Measurements from ENCODE around the gene ASPHD2.

The ASPHD2 gene

DNA sequence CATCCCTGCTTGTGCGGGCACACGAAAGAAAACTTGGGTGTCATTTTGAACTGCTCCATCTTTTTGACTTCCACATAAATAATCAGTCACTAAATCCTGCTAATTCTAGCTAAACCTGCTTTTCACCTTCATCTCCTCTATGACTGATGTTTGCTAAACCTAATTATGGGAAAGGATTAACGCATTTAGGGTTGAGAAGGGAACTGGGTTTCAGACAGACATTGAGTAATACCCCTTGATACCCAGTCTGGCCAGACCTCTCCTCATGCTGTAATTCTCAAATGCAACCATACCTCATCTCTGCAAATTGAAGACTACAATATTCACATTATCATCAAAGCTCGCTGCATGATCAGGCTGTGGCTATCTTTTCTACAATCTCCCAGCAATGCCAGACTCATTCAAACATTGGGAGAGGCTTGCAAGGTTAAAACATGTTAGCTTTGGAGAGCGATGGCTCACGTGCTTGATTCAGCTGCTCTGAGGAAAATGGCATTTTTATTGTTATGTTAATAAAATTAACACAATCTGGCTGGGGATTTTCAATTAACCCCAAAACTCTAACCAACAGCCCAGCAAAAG is 52.1 kb downstream of the ASPHD2 start:
- Histone ChIP-seq H3K4me3 (ENCODE audit: low read length) (no peak overlapping the region), H3K4me1 (ENCODE audit: control insufficient read depth, insufficient read depth, low read length) (peaks cover 36% of the 10 kb centered on the region), H3K9me3 (replicated peaks; ENCODE audit: low read length) (no peaks in the 10 kb centered on the region), H3K4me2 (ENCODE audit: low read length) (no peak overlapping the region), H3K27me3 (ENCODE audit: control insufficient read depth, insufficient read depth, low read length) (no peaks in the 10 kb centered on the region), H3K9ac (ENCODE audit: low read depth, low read length) (no peak overlapping the region), H3K36me3 (ENCODE audit: insufficient read depth, low read length) (peaks cover 25% of the 10 kb centered on the region)

DNA sequence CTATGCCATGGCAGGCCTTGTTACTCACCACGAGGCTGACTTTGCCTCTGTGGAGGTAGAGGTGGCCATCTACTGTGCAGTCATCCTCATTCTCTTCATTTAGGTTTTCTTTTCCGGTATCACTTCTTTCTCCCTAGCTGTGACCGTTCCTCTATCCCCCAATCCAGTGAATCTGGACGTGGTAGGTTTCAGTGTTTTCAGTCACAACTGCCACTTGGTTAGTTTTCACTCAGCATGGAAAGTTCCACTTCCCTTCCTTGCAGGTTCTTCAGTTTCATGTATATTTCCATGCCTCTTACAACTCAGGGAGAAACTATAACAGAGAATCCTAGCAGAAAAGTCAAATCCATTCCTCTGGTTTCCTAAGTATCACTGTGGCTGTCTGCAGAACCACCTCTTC is 52.6 kb downstream of the ASPHD2 start:
- Histone ChIP-seq H3K9me3 (replicated peaks; ENCODE audit: low read length) (no peaks in the 10 kb centered on the region), H3K4me1 (ENCODE audit: control insufficient read depth, insufficient read depth, low read length) (peaks cover 34% of the 10 kb centered on the region), H3K27me3 (ENCODE audit: control insufficient read depth, insufficient read depth, low read length) (no peaks in the 10 kb centered on the region), H3K4me2 (ENCODE audit: low read length) (no peak overlapping the region), H3K4me3 (ENCODE audit: low read length) (no peak overlapping the region), H3K36me3 (ENCODE audit: insufficient read depth, low read length) (peaks cover 20% of the 10 kb centered on the region), H3K9ac (ENCODE audit: low read depth, low read length) (no peak overlapping the region)

DNA sequence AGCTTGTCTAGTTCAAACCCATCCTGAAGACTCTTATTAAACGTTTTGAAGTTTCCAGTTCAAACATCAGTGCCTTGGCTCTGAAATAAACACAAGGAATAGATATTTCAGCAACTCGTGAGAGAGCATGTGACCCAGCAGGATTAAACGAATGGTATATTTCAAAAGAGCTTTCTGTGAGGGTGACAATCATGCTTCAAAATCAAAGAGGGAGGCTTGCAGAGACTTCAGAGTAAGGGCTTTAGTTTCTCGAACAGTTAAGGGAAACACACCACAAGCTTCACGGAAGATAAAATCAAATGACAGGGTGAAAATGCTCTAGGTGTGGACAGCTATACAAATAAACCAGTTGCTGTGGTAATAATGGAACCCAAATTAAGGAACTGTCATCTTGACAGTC is 53.1 kb downstream of the ASPHD2 start:
- Histone ChIP-seq H3K9ac (ENCODE audit: low read depth, low read length) (peak overlapping the region; percentile 98), H3K4me2 (ENCODE audit: low read length) (peak overlapping the region; percentile 95), H3K4me1 (ENCODE audit: control insufficient read depth, insufficient read depth, low read length) (peaks cover 29% of the 10 kb centered on the region), H3K36me3 (ENCODE audit: insufficient read depth, low read length) (peaks cover 17% of the 10 kb centered on the region), H3K4me3 (ENCODE audit: low read length) (peak overlapping the region; percentile 95), H3K27me3 (ENCODE audit: control insufficient read depth, insufficient read depth, low read length) (no peaks in the 10 kb centered on the region), H3K9me3 (replicated peaks; ENCODE audit: low read length) (no peaks in the 10 kb centered on the region)

DNA sequence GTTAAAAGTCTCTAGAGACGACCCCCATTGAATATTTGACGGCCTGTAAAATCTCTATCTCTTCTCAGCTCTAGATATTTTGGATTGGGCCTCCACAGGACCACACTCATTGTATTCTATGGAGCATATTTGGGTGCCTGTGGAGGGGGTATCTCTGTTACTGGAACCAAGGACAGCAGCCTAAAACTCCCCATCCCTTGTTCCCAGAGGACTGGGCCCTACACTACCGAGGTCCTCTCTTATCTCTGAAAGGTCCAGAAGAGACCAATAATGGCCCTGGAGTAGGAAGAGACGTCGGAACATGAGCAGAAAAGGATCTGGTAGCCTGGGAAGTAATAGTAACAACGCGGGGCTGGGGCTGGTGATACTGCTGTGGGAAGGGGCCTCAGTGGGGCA is 54.0 kb downstream of the ASPHD2 start:
- Histone ChIP-seq H3K4me1 (ENCODE audit: control insufficient read depth, insufficient read depth, low read length) (peaks cover 26% of the 10 kb centered on the region), H3K9me3 (replicated peaks; ENCODE audit: low read length) (no peaks in the 10 kb centered on the region), H3K36me3 (ENCODE audit: insufficient read depth, low read length) (peaks cover 14% of the 10 kb centered on the region), H3K4me3 (ENCODE audit: low read length) (peak overlapping the region; percentile 95), H3K9ac (ENCODE audit: low read depth, low read length) (peak overlapping the region; percentile 98), H3K4me2 (ENCODE audit: low read length) (peak overlapping the region; percentile 95), H3K27me3 (ENCODE audit: control insufficient read depth, insufficient read depth, low read length) (no peaks in the 10 kb centered on the region)

DNA sequence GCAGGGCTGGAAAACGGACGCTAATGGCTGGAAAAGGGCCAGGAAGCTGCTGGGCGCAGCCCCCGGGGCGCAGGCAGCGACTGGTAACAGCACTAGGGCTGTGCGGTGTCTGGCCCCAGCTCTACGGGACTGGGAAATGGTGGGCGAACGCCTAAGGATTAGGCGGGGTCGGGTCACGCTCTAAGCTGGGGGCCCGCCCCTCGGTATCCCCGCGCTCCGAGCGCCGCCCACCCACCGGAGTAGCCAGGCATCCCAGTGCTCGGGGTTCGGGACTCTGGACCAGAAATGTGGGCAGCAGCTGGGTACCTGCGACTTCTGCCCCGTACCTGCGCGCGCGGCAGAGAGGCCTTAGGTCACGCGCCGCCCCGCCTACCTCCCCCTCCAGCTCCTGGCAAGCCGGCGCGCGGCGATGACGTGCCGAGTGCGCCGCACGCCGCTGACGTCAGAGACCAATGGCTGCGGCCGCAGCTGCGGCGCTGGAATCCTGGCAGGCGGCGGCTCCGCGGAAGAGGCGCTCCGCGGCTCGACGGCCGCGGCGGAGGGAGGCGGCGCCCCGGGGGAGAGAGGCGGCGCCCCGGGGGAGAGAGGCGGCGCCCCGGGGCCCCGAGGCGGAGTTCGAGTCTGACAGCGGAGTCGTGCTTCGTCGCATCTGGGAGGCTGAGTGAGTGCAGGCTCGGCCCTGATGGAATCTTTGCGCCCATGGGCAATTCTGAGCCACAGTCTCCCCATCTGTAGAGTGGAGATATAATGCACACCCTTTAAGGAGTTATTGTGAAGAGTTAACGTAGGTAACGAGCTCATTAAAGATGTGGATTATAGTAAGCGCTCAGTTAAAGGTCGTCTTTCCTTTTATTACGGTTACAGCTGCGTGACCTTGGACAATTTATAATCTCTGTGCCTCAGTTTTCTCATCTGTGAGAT is 54.6 kb downstream of the ASPHD2 start, which contains the start of the genes HPS4 and SRRD:
Gene HPS4 (minus strand): TSS at position 345 of the 921 bp plus-strand sequence. CDS start 2,021 bp downstream, outside the sequence.
Gene SRRD (plus strand): TSS at position 439 of the 921 bp plus-strand sequence. CDS start 14 bp downstream, at position 453.
- Histone ChIP-seq H3K4me2 (ENCODE audit: low read length) (peak within 1 kb of the TSS; percentile 95), H3K4me3 (ENCODE audit: low read length) (peak within 1 kb of the TSS; percentile 95), H3K4me1 (ENCODE audit: control insufficient read depth, insufficient read depth, low read length) (peaks cover 26% of the 10 kb centered on the region), H3K27me3 (ENCODE audit: control insufficient read depth, insufficient read depth, low read length) (no peaks in the 10 kb centered on the region), H3K9me3 (replicated peaks; ENCODE audit: low read length) (no peaks in the 10 kb centered on the region), H3K36me3 (ENCODE audit: insufficient read depth, low read length) (peaks cover 20% of the 10 kb centered on the region), H3K9ac (ENCODE audit: low read depth, low read length) (peak within 1 kb of the TSS; percentile 98)

DNA sequence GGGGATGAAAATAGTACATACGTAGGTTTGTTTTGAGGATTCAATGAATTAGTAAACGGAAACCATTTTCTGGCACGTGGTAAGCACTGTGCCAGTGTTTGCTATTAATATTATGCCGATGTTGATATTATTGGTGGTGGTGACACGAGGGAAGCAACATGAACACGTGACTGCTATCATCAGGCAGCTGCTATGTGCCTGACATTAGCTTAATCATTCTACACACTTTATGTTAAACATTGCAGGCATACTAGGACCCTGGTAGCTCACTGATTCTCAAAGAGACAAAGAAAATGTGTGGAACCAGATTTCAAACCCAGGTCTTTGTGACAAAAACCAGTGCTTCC is 55.3 kb downstream of the ASPHD2 start:
- Histone ChIP-seq H3K4me1 (ENCODE audit: control insufficient read depth, insufficient read depth, low read length) (peaks cover 26% of the 10 kb centered on the region), H3K4me3 (ENCODE audit: low read length) (peak overlapping the region; percentile 95), H3K4me2 (ENCODE audit: low read length) (peak overlapping the region; percentile 85), H3K36me3 (ENCODE audit: insufficient read depth, low read length) (peaks cover 22% of the 10 kb centered on the region), H3K9ac (ENCODE audit: low read depth, low read length) (peak overlapping the region; percentile 98), H3K27me3 (ENCODE audit: control insufficient read depth, insufficient read depth, low read length) (no peaks in the 10 kb centered on the region), H3K9me3 (replicated peaks; ENCODE audit: low read length) (no peaks in the 10 kb centered on the region)

DNA sequence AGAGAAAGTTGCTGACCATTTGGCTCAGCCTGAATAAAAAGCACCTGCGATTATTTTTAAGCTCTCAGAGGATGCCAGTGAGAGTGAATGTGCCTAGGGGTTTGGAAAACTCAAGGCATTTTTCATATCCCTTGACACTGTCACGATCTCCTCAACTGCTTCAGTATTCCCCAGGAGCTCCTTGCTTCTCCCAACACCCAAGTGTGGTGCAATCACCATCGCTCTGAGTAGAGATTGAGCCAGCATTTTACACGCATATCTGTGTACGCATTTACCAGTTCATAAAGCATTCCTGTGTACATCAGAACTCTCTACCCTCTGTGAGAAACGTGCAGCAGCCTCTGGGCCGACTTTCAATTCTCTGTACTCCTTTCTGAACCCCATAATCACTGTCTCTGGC is 56.0 kb downstream of the ASPHD2 start:
- H3K4me2 ChIP-seq (ENCODE audit: low read length) = peak overlapping the region; percentile 85
- H3K27me3 ChIP-seq (ENCODE audit: control insufficient read depth, insufficient read depth, low read length) = no peaks in the 10 kb centered on the region
- no peaks in the 10 kb centered on the region for H3K9me3 ChIP-seq (replicated peaks; ENCODE audit: low read length)
- peaks cover 22% of the 10 kb centered on the region for H3K4me1 ChIP-seq (ENCODE audit: control insufficient read depth, insufficient read depth, low read length)
- peak overlapping the region; percentile 95 for H3K4me3 ChIP-seq (ENCODE audit: low read length)
- peak overlapping the region; percentile 98 for H3K9ac ChIP-seq (ENCODE audit: low read depth, low read length)
- peaks cover 29% of the 10 kb centered on the region for H3K36me3 ChIP-seq (ENCODE audit: insufficient read depth, low read length)

DNA sequence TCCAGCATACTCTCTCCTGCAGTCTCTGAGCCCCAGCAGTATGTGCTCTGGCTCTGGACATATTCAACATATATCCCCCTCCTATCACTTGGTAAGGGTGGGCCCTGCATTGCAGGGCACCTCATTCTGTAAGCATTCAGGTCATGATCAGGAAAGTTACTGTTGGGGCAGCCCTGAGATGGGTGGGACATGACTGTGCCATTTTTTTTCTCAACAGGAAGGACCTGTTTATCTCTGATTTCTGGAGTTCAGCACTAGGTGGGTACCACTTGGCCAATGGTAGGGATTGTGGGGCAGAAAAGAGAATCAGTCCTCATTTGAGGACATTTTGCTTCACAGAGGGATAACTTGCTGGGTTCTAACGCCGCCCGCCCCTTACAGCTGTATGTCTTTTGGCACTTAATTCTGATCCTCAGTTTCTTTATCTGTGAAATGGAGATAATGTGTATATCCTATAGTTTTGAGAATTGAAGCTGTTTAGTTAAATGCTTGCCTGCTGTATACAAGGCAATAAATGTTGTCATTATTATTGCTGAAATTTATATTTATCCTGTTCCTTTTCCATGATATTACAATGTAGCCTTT is 56.8 kb downstream of the ASPHD2 start:
- Histone ChIP-seq H3K4me3 (ENCODE audit: low read length) (no peak overlapping the region), H3K27me3 (ENCODE audit: control insufficient read depth, insufficient read depth, low read length) (no peaks in the 10 kb centered on the region), H3K36me3 (ENCODE audit: insufficient read depth, low read length) (peaks cover 35% of the 10 kb centered on the region), H3K9me3 (replicated peaks; ENCODE audit: low read length) (no peaks in the 10 kb centered on the region), H3K4me2 (ENCODE audit: low read length) (peak overlapping the region; percentile 85), H3K4me1 (ENCODE audit: control insufficient read depth, insufficient read depth, low read length) (peaks cover 22% of the 10 kb centered on the region), H3K9ac (ENCODE audit: low read depth, low read length) (no peak overlapping the region)

DNA sequence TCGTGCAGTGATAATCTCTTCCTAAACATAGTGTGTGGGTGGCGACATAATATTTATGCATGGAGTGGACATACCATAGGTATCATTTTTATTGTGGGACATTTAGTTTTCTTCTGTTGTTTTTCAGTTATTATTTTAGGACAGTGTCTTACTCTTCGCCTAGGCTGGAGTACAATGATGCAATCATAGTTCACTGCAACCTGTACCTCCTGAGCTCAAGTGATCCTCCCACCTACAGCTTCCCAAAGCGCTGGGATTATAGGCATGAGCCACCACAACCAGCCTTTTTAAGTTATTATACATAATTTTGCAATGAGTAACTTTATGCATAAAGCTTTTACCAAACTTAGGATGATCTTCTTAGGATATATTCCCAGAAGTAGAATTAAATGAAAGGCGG is 57.3 kb downstream of the ASPHD2 start:
- H3K4me1 ChIP-seq (ENCODE audit: control insufficient read depth, insufficient read depth, low read length) = peaks cover 22% of the 10 kb centered on the region
- H3K9me3 ChIP-seq (replicated peaks; ENCODE audit: low read length) = no peaks in the 10 kb centered on the region
- no peaks in the 10 kb centered on the region for H3K27me3 ChIP-seq (ENCODE audit: control insufficient read depth, insufficient read depth, low read length)
- no peak overlapping the region for H3K4me3 ChIP-seq (ENCODE audit: low read length)
- no peak overlapping the region for H3K9ac ChIP-seq (ENCODE audit: low read depth, low read length)
- H3K4me2 ChIP-seq (ENCODE audit: low read length) = no peak overlapping the region
- peaks cover 40% of the 10 kb centered on the region for H3K36me3 ChIP-seq (ENCODE audit: insufficient read depth, low read length)

DNA sequence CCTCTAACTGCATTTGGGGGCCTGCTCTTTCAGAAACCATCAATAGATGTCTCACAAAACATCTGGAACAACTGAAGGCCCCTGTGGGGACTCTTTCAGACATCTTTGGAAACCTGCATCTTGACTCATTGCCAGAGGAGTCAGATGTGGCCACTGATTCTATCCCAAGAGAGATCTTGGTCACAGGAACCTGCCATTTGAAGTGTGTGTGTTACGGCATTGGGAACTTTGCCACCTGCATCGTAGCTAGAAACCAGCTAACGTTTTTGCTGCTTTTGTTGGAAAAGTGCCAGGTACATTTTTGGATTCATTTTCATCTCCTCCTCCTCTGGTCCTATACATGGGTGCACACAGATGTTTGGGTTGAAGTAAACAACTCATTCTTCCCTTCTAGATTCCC is 58.9 kb downstream of the ASPHD2 start:
- Histone ChIP-seq H3K9me3 (replicated peaks; ENCODE audit: low read length) (no peaks in the 10 kb centered on the region), H3K36me3 (ENCODE audit: insufficient read depth, low read length) (peaks cover 53% of the 10 kb centered on the region)

DNA sequence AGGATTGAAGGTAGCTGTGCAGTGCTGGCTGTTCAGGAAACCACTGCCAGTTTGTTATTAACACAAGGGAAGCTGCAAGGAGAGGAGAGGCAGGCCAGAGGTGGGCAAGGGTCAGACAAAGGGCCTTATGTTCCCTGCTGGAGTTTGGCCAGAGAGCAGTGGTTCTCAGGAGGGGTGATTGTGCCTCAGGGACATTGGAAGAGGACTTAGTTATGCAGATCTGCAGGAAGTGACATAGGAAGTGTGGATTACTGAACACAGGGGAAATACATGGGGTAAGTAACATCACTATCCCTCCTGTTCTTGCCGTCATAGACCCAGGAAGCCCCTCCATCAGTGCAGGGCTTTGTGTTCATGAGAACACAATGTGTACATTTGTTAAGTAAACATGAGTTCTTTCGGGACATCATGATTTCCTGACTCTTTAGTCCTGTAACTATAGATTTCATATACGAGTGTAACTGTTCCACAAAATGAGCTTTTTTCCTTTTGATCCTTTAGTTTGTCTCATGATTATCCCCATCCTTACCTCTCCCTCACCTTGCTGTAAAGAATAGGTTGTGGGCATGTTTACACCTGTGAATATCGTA is 60.5 kb downstream of the ASPHD2 start:
- H3K4me3 ChIP-seq (ENCODE audit: low read length) = no peak overlapping the region
- H3K36me3 ChIP-seq (ENCODE audit: insufficient read depth, low read length) = peaks cover 67% of the 10 kb centered on the region
- H3K9ac ChIP-seq (ENCODE audit: low read depth, low read length) = no peak overlapping the region
- H3K9me3 ChIP-seq (replicated peaks; ENCODE audit: low read length) = no peaks in the 10 kb centered on the region
- H3K4me1 ChIP-seq (ENCODE audit: control insufficient read depth, insufficient read depth, low read length) = peaks cover 12% of the 10 kb centered on the region
- no peak overlapping the region for H3K4me2 ChIP-seq (ENCODE audit: low read length)
- no peaks in the 10 kb centered on the region for H3K27me3 ChIP-seq (ENCODE audit: control insufficient read depth, insufficient read depth, low read length)

More for the DNA sequence above, 58.9 kb downstream of the ASPHD2 start:
- H3K27me3 ChIP-seq (ENCODE audit: control insufficient read depth, insufficient read depth, low read length) = no peaks in the 10 kb centered on the region
- H3K4me1 ChIP-seq (ENCODE audit: control insufficient read depth, insufficient read depth, low read length) = peaks cover 16% of the 10 kb centered on the region
- H3K4me2 ChIP-seq (ENCODE audit: low read length) = no peak overlapping the region
- no peak overlapping the region for H3K4me3 ChIP-seq (ENCODE audit: low read length)
- no peak overlapping the region for H3K9ac ChIP-seq (ENCODE audit: low read depth, low read length)

Measured in skeletal muscle satellite cell (primary cell).